Fibroblast of peridontal ligament (primary cell): ENCODE results near the gene CLIP4.
A peak's percentile ranks its signal among the peaks of the same experiment; 100 is the strongest.

Source experiments
- DNase-seq: peaks from one replicate; pipeline ENCODE4 v3.0.0-alpha.2; 2010; ENCODE audit errors: extremely low read depth

Gene CLIP4

GRCh38 chr2:29130295-29130694 lies 15.1 kb downstream of the CLIP4 start:
- peak; percentile 90 for DNase-seq

GRCh38 chr2:29134933-29135332 lies 19.7 kb downstream of the CLIP4 start:
- no peak for DNase-seq

GRCh38 chr2:29139152-29139551 lies 23.9 kb downstream of the CLIP4 start:
- peak; percentile 34 for DNase-seq

GRCh38 chr2:29139731-29140130 lies 24.5 kb downstream of the CLIP4 start:
- no peak for DNase-seq

- no peak for DNase-seq
Observed at GRCh38 chr2:29143657-29144056, 28.4 kb downstream of the CLIP4 start.

- DNase-seq: no peak
Observed at GRCh38 chr2:29146197-29146596, 31.0 kb downstream of the CLIP4 start.

GRCh38 chr2:29147963-29148362 lies 32.7 kb downstream of the CLIP4 start:
- no peak for DNase-seq

- no peak for DNase-seq
Observed at GRCh38 chr2:29154610-29155009, 39.4 kb downstream of the CLIP4 start.

GRCh38 chr2:29155578-29155977 lies 40.4 kb downstream of the CLIP4 start:
- DNase-seq: peak; percentile 24

- DNase-seq: no peak
Observed at GRCh38 chr2:29157131-29157530, 41.9 kb downstream of the CLIP4 start.

- no peak for DNase-seq
Observed at GRCh38 chr2:29159125-29159524, 43.9 kb downstream of the CLIP4 start.

GRCh38 chr2:29160184-29160583 lies 45.0 kb downstream of the CLIP4 start:
- DNase-seq: no peak

GRCh38 chr2:29162204-29162928 lies 47.2 kb downstream of the CLIP4 start:
- no peak for DNase-seq

- no peak for DNase-seq
Observed at GRCh38 chr2:29164091-29164846, 49.1 kb downstream of the CLIP4 start.

- peak; percentile 90 for DNase-seq
Observed at GRCh38 chr2:29165362-29166241, 50.4 kb downstream of the CLIP4 start.

- peak; percentile 49 for DNase-seq
Observed at GRCh38 chr2:29166242-29167039, 51.2 kb downstream of the CLIP4 start.

GRCh38 chr2:29174937-29175336 lies 59.7 kb downstream of the CLIP4 start:
- no peak for DNase-seq

GRCh38 chr2:29175338-29175737 lies 60.1 kb downstream of the CLIP4 start:
- DNase-seq: no peak

GRCh38 chr2:29182334-29182733 lies 67.1 kb downstream of the CLIP4 start:
- DNase-seq: no peak

- no peak for DNase-seq
Observed at GRCh38 chr2:29182920-29183319, 67.7 kb downstream of the CLIP4 start.

- DNase-seq: no peak
Observed at GRCh38 chr2:29184531-29184930, 69.3 kb downstream of the CLIP4 start.
